B cell (primary cell): Measurements from ENCODE around the gene TMEM255B. TPM values are rescaled to one million over a fixed set of nuclear protein-coding genes. Genes with fewer than 3 reads are reported as not detected.

ENCODE experiments used
- ATAC-seq: fragments of 200-7000 bp; cut with Tn5 transposase; one replicate; pipeline ENCODE4 v1.10.0; 2021; ENCODE audit warnings: low read depth, mild to moderate bottlenecking, moderate number of reproducible peaks, moderate library complexity
- CTCF ChIA-PET: fragments of 350-600 bp; sonication (Branson Sonifier 250); formaldehyde crosslinking; loops from one replicate; lab custom pipeline; 2021; ENCODE audit warnings: antibody characterized with exemption, inconsistent platforms; lab: Charles Lee
- POLR2A ChIA-PET: fragments of 350-600 bp; sonication (Branson Sonifier 250); formaldehyde crosslinking; loops from one replicate; lab custom pipeline; 2021; ENCODE audit warnings: antibody characterized with exemption; lab: Charles Lee
- DNase-seq: peaks from one replicate; pipeline ENCODE4 v3.0.0; 2013
- H2AFZ ChIP-seq: 2 replicates; pipeline ENCODE4 v1.6.1; 2012; ENCODE audit warnings: mild to moderate bottlenecking, low read depth, low read length; ENCODE audit not compliant: insufficient read depth, poor library complexity, severe bottlenecking
- H3K27ac ChIP-seq, 2 donors: 1 replicate in 1 of 2; 2 replicates in 1 of 2; pipeline ENCODE4 v1.5.1; 2012 to 2013; ENCODE audit warnings: low read length in 2 of 2, mild to moderate bottlenecking in 2 of 2, moderate library complexity in 1 of 2
- H3K27me3 ChIP-seq, 4 experiments: fragments of 200-600 bp in 1 of 4; sonication (generic) in 1 of 4; replicated peaks in 1 of 4; 1 replicate in 2 of 4; 2 replicates in 2 of 4; pipeline versions ENCODE4 v1.6.1 to v1.7.0; 2013 to 2016; ENCODE audit warnings: low read length in 3 of 4, mild to moderate bottlenecking in 2 of 4, mixed read lengths in 1 of 4, moderate library complexity in 1 of 4; ENCODE audit not compliant: insufficient read depth in 4 of 4, control insufficient read depth in 3 of 4; ENCODE audit errors: control extremely low read depth in 1 of 4
- H3K36me3 ChIP-seq, 2 experiments: replicated peaks in 1 of 2; 1 replicate in 1 of 2; 2 replicates in 1 of 2; pipeline versions ENCODE4 v1.6.1 to v1.7.1; 2013; ENCODE audit warnings: low read length in 1 of 2; ENCODE audit not compliant: insufficient read depth in 2 of 2, control insufficient read depth in 1 of 2; ENCODE audit errors: control extremely low read depth in 1 of 2, extremely low read depth in 1 of 2
- H3K4me1 ChIP-seq, 2 donors: fragments of 200-600 bp in 1 of 2; sonication (generic) in 1 of 2; 1 replicate in 1 of 2; 2 replicates in 1 of 2; pipeline versions ENCODE4 v1.5.1 to v1.6.1; 2013 to 2017; ENCODE audit warnings: low read length in 2 of 2; ENCODE audit not compliant: control insufficient read depth in 2 of 2, insufficient read depth in 2 of 2
- H3K4me2 ChIP-seq: replicated peaks from 2 replicates; pipeline ENCODE3; 2012; ENCODE audit warnings: mild to moderate bottlenecking, low read depth, low read length; ENCODE audit not compliant: poor library complexity, severe bottlenecking
- H3K4me3 ChIP-seq, 5 experiments: fragments of 200-600 bp in 1 of 5; sonication (generic) in 1 of 5; 1 replicate in 3 of 5; 2 replicates in 2 of 5; pipeline versions ENCODE4 v1.5.1 to v1.7.0; 2011 to 2016; ENCODE audit warnings: low read length in 4 of 5, mild to moderate bottlenecking in 4 of 5, low read depth in 2 of 5, control low read depth in 1 of 5, moderate library complexity in 1 of 5; ENCODE audit not compliant: insufficient read depth in 1 of 5; ENCODE audit errors: control extremely low read depth in 1 of 5, extremely low read depth in 1 of 5
- H3K79me2 ChIP-seq: fragments of 200-600 bp; sonication (generic); one replicate; pipeline ENCODE4 v1.6.0; 2016; ENCODE audit warnings: low read length; ENCODE audit not compliant: control insufficient read depth, insufficient read depth
- H3K9ac ChIP-seq: fragments of 200-600 bp; sonication (generic); 2 replicates; pipeline ENCODE4 v1.6.1; 2017; ENCODE audit warnings: mild to moderate bottlenecking, low read length, moderate library complexity
- H3K9me3 ChIP-seq, 3 donors: one replicate each; pipeline versions ENCODE4 v1.6.1 to v1.7.1; 2013; ENCODE audit warnings: low read length in 2 of 3; ENCODE audit not compliant: control insufficient read depth in 2 of 3, insufficient read depth in 1 of 3; ENCODE audit errors: control extremely low read depth in 1 of 3
- H4K20me1 ChIP-seq: 2 replicates; pipeline ENCODE4 v1.6.0; 2012; ENCODE audit warnings: mild to moderate bottlenecking, low read length; ENCODE audit not compliant: insufficient read depth, control insufficient read depth, poor library complexity, severe bottlenecking
- H3K27ac Mint-ChIP-seq: one replicate; pipeline ENCODE4 v1.8.0; 2021; ENCODE audit warnings: mixed read lengths
- H3K27me3 Mint-ChIP-seq: one replicate; pipeline ENCODE4 v1.8.0; 2021; ENCODE audit warnings: mixed read lengths
- H3K4me1 Mint-ChIP-seq: one replicate; pipeline ENCODE4 v1.8.0; 2021; ENCODE audit warnings: mixed read lengths
- H3K4me3 Mint-ChIP-seq: one replicate; pipeline ENCODE4 v1.8.0; 2021; ENCODE audit warnings: mixed read lengths
- H3K9me3 Mint-ChIP-seq: one replicate; pipeline ENCODE4 v1.8.0; 2022; ENCODE audit warnings: mixed read lengths; ENCODE audit not compliant: insufficient read depth
- EZH2 ChIP-seq: IDR thresholded peaks from 2 replicates; pipeline ENCODE4 v1.6.1; 2012; ENCODE audit warnings: borderline replicate concordance, low read depth, mild to moderate bottlenecking, moderate library complexity, low read length; ENCODE audit not compliant: insufficient read depth, poor library complexity, severe bottlenecking
- WGBS: methylation state at CpG from one replicate; pipeline ENCODE4 v1.1.5; 2013; ENCODE audit warnings: missing lambda C conversion rate; ENCODE audit not compliant: insufficient coverage; 5-methylcytosine and 5-hydroxymethylcytosine counted together
- intact Hi-C: fragments of 100-400 bp; cut with micrococcal nuclease; formaldehyde crosslinking; loops from one replicate; pipeline ENCODE4 v1.10.0; 2022
- polyA plus RNA-seq: library from polyadenylated mRNA; depleted of rRNA; stranded (reverse); fragments of >200 nt; gene quantifications from 2 replicates; pipeline ENCODE4 v1.2.3, GENCODE V29; 2012
- total RNA-seq, 2 donors: library from RNA; stranded (reverse); fragments of 120-200 nt in 1 of 2; gene quantifications; 1 replicate in 1 of 2; 2 replicates in 1 of 2; pipeline versions ENCODE4 v1.2.3 to v1.2.4, GENCODE V29; 2013 to 2022
- TF ChIP-seq, protein P1 (sequence below): fragments of 200-600 bp; IDR thresholded peaks from one replicate; pipeline ENCODE4 v1.8.0; 2022; ENCODE audit warnings: antibody characterized with exemption, mild to moderate bottlenecking

The TMEM255B gene
- total and polyA plus RNA-seq, 2 donors (not counting 1 experiment from before 2014, with no cell fraction given) = 2.1 to 8.2 TPM

GRCh38 chr13:113729187-113730019, 29.6 kb upstream of the TMEM255B start:
- Histone ChIP-seq H3K4me2 (no peak overlapping the region), H3K27ac (no peak overlapping the region), H2AFZ (no peak overlapping the region), H4K20me1 (no peaks in the 10 kb centered on the region), H3K9me3 (peaks cover 0 to 47% (median 0%) of the 10 kb centered on the region in 3 donors), H3K9ac (no peak overlapping the region), H3K27me3 (peaks cover 0 to 6% (median 0%) of the 10 kb centered on the region in 4 experiments), H3K36me3 (no peaks in the 10 kb centered on the region), H3K4me3 (no peak overlapping the region), H3K4me1 (peaks cover 13 to 25% of the 10 kb centered on the region in 2 donors), H3K79me2 (no peaks in the 10 kb centered on the region)
- H3K27me3 Mint-ChIP-seq = peaks cover 4% of the 10 kb centered on the region
- H3K4me1 Mint-ChIP-seq = peaks cover 11% of the 10 kb centered on the region
- ChIA-PET CTCF (no interaction called here), POLR2A (no interaction called here)
- intact Hi-C loops = no loop called here
- H3K9me3 Mint-ChIP-seq = no peaks in the 10 kb centered on the region
- no peak overlapping the region for H3K4me3 Mint-ChIP-seq
- ATAC-seq (no peak), DNase-seq (no peak)
- WGBS = 66% methylated on average over 34 of the region's 34 CpGs
- H3K27ac Mint-ChIP-seq = no peak overlapping the region
- TF ChIP-seq EZH2 = no peak
- TF ChIP-seq, protein P1, sequence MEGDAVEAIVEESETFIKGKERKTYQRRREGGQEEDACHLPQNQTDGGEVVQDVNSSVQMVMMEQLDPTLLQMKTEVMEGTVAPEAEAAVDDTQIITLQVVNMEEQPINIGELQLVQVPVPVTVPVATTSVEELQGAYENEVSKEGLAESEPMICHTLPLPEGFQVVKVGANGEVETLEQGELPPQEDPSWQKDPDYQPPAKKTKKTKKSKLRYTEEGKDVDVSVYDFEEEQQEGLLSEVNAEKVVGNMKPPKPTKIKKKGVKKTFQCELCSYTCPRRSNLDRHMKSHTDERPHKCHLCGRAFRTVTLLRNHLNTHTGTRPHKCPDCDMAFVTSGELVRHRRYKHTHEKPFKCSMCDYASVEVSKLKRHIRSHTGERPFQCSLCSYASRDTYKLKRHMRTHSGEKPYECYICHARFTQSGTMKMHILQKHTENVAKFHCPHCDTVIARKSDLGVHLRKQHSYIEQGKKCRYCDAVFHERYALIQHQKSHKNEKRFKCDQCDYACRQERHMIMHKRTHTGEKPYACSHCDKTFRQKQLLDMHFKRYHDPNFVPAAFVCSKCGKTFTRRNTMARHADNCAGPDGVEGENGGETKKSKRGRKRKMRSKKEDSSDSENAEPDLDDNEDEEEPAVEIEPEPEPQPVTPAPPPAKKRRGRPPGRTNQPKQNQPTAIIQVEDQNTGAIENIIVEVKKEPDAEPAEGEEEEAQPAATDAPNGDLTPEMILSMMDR = no peak

DNA sequence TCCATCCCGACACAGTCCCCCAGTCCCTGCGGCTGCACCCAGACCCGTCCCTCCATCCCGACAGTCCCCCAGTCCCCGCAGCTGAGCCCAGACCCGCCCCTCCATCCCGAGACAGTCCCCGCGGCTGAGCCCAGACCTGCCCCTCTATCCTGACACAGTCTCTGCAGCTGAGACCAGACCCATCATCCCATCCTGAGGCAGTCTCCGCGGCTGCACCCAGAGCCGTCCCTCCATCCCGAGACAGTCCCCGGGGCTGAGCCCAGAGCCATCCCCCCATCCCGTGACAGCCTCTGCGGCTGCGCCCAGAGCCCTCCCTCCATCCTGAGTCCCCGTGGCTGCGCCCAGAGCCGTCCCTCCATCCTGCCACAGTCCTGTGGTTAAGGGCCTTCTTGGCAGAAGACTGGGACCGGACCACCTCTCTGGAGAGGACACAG, 28.8 kb upstream of the TMEM255B start:
- peaks cover 4% of the 10 kb centered on the region for H3K27me3 Mint-ChIP-seq
- no peaks in the 10 kb centered on the region for H3K9me3 Mint-ChIP-seq
- H3K4me3 Mint-ChIP-seq = no peak overlapping the region
- peaks cover 7% of the 10 kb centered on the region for H3K4me1 Mint-ChIP-seq
- no peak overlapping the region for H3K27ac Mint-ChIP-seq
- Histone ChIP-seq H3K27me3 (peaks cover 0 to 6% (median 0%) of the 10 kb centered on the region in 4 experiments), H4K20me1 (no peaks in the 10 kb centered on the region), H3K4me3 (no peak overlapping the region), H2AFZ (no peak overlapping the region), H3K4me2 (no peak overlapping the region), H3K27ac (no peak overlapping the region), H3K4me1 (peaks cover 8 to 17% of the 10 kb centered on the region in 2 donors), H3K9ac (no peak overlapping the region), H3K79me2 (no peaks in the 10 kb centered on the region), H3K36me3 (no peaks in the 10 kb centered on the region), H3K9me3 (peaks cover 0 to 47% (median 0%) of the 10 kb centered on the region in 3 donors)
- no peak for TF ChIP-seq EZH2
- TF ChIP-seq, protein P1 = no peak
- intact Hi-C loops = no loop called here
- POLR2A ChIA-PET = no interaction called here
- 54% methylated on average over 21 of the region's 21 CpGs for WGBS
- CTCF ChIA-PET = no interaction called here
- DNase-seq (no peak), ATAC-seq (no peak)
